IMR-90 (cell line): Measurements from ENCODE around the gene NFYB. TPM values are rescaled to one million over a fixed set of nuclear protein-coding genes. Genes with fewer than 3 reads are reported as not detected.

ENCODE experiments used
- ATAC-seq: fragments of 200-7000 bp; cut with Tn5 transposase; 2 replicates; pipeline ENCODE4 v1.9.1; 2020; ENCODE audit warnings: low read depth, mild to moderate bottlenecking, moderate library complexity
- BruUV-seq: library from RNA; stranded (reverse); fragments of 400-500 nt; replicated peaks from 2 replicates; lab custom pipeline; 2021; lab: Mats Ljungman, UMichigan
- CTCF ChIA-PET: fragments of 300-600 bp; formaldehyde crosslinking; extraction: SDS; loops from one replicate; lab custom pipeline; 2021; ENCODE audit warnings: antibody characterized with exemption; lab: Yijun Ruan, JAX
- POLR2A ChIA-PET: fragments of 300-600 bp; sonication (Branson Sonifier 250); formaldehyde crosslinking; loops from one replicate; lab custom pipeline; 2022; ENCODE audit warnings: antibody characterized with exemption; ENCODE audit not compliant: unreplicated experiment; lab: Charles Lee
- DNase-seq: peaks from one replicate; pipeline ENCODE4 v3.0.0; 2013
- H2AFZ ChIP-seq: replicated peaks from 2 replicates; pipeline ENCODE3; 2013; ENCODE audit warnings: low read length, mild to moderate bottlenecking; ENCODE audit not compliant: poor library complexity
- H2AK5ac ChIP-seq: 2 replicates; pipeline ENCODE4 v1.6.1; 2013; ENCODE audit warnings: low read depth, low read length, inconsistent platforms
- H2AK9ac ChIP-seq: replicated peaks from 2 replicates; pipeline ENCODE3; 2013; ENCODE audit warnings: mild to moderate bottlenecking, low read depth, low read length, moderate library complexity; ENCODE audit not compliant: poor library complexity
- H2BK120ac ChIP-seq: 2 replicates; pipeline ENCODE4 v1.6.1; 2013; ENCODE audit warnings: low read depth, low read length, inconsistent platforms
- H2BK15ac ChIP-seq: 3 replicates; pipeline ENCODE4 v1.6.1; 2013; ENCODE audit warnings: low read depth, low read length, inconsistent platforms
- H2BK20ac ChIP-seq: 2 replicates; pipeline ENCODE4 v1.6.1; 2013; ENCODE audit warnings: low read depth, mild to moderate bottlenecking, inconsistent platforms, low read length, moderate library complexity
- H2BK5ac ChIP-seq: 2 replicates; pipeline ENCODE4 v1.6.1; 2013; ENCODE audit warnings: mild to moderate bottlenecking, low read depth, low read length, inconsistent platforms; ENCODE audit not compliant: poor library complexity, severe bottlenecking
- H3K14ac ChIP-seq: replicated peaks from 2 replicates; pipeline ENCODE4 v1.6.1; 2013; ENCODE audit warnings: low read depth, low read length, inconsistent platforms
- H3K18ac ChIP-seq: 2 replicates; pipeline ENCODE4 v1.6.1; 2013; ENCODE audit warnings: low read depth, low read length, control low read depth
- H3K23ac ChIP-seq: 2 replicates; pipeline ENCODE4 v1.6.1; 2013; ENCODE audit warnings: low read depth, low read length, inconsistent platforms
- H3K27ac ChIP-seq: 2 replicates; pipeline ENCODE4 v1.5.1; 2013; ENCODE audit warnings: mild to moderate bottlenecking, control low read depth, low read length; ENCODE audit not compliant: insufficient read depth
- H3K27me3 ChIP-seq: 2 replicates; pipeline ENCODE4 v1.6.1; 2013; ENCODE audit warnings: low read length; ENCODE audit not compliant: control insufficient read depth, insufficient read depth
- H3K36me3 ChIP-seq: 2 replicates; pipeline ENCODE4 v1.6.1; 2013; ENCODE audit warnings: low read length, mixed read lengths; ENCODE audit not compliant: control insufficient read depth, insufficient read depth
- H3K4ac ChIP-seq: 2 replicates; pipeline ENCODE4 v1.6.1; 2013; ENCODE audit warnings: low read depth, low read length, inconsistent platforms
- H3K4me1 ChIP-seq: 2 replicates; pipeline ENCODE4 v1.6.1; 2013; ENCODE audit warnings: low read length, mixed read lengths; ENCODE audit not compliant: control insufficient read depth, insufficient read depth
- H3K4me2 ChIP-seq: 2 replicates; pipeline ENCODE4 v1.6.1; 2013; ENCODE audit warnings: low read depth, mild to moderate bottlenecking, control low read depth, low read length, moderate library complexity
- H3K4me3 ChIP-seq: 2 replicates; pipeline ENCODE4 v1.5.1; 2013; ENCODE audit warnings: low read depth, mild to moderate bottlenecking, control low read depth, low read length, moderate library complexity; ENCODE audit not compliant: insufficient read depth
- H3K56ac ChIP-seq: 2 replicates; pipeline ENCODE4 v1.6.1; 2013; ENCODE audit warnings: low read length, inconsistent platforms; ENCODE audit not compliant: insufficient read depth; ENCODE audit errors: extremely low read depth
- H3K79me1 ChIP-seq, 2 experiments: 2 replicates each; pipeline ENCODE4 v1.6.1; 2013; ENCODE audit warnings: low read length in 2 of 2, inconsistent platforms in 1 of 2, low read depth in 1 of 2
- H3K9ac ChIP-seq: 2 replicates; pipeline ENCODE4 v1.6.1; 2013; ENCODE audit warnings: low read depth, low read length, control low read depth
- H3K9me1 ChIP-seq: 2 replicates; pipeline ENCODE4 v1.6.1; 2013; ENCODE audit warnings: low read length, inconsistent platforms; ENCODE audit not compliant: insufficient read depth
- H3K9me3 ChIP-seq: 2 replicates; pipeline ENCODE4 v1.6.1; 2013; ENCODE audit warnings: low read length; ENCODE audit not compliant: control insufficient read depth, insufficient read depth
- H4K20me1 ChIP-seq: 2 replicates; pipeline ENCODE4 v1.6.1; 2013; ENCODE audit warnings: low read length, inconsistent platforms; ENCODE audit not compliant: insufficient read depth
- H4K5ac ChIP-seq: 2 replicates; pipeline ENCODE4 v1.6.1; 2013; ENCODE audit warnings: mild to moderate bottlenecking, low read depth, low read length, control low read depth
- H4K8ac ChIP-seq, 2 experiments: 2 replicates each; pipeline ENCODE4 v1.6.1; 2013; ENCODE audit warnings: low read depth in 2 of 2, low read length in 2 of 2, control low read depth in 1 of 2, inconsistent platforms in 1 of 2
- H4K91ac ChIP-seq: 2 replicates; pipeline ENCODE4 v1.6.1; 2013; ENCODE audit warnings: low read depth, low read length, inconsistent platforms; ENCODE audit not compliant: insufficient read depth
- CEBPB ChIP-seq: IDR thresholded peaks from 2 replicates; pipeline ENCODE4 v1.6.1; 2012; ENCODE audit warnings: low read depth, low read length, improper control_type of control experiment
- CHD1 ChIP-seq: IDR thresholded peaks from 2 replicates; pipeline ENCODE4 v1.6.1; 2012; ENCODE audit warnings: low read depth, low read length, improper control_type of control experiment
- MXI1 ChIP-seq: IDR thresholded peaks from 2 replicates; pipeline ENCODE4 v1.6.1; 2012; ENCODE audit warnings: low read depth, mild to moderate bottlenecking, low read length, moderate library complexity, borderline replicate concordance
- RFX5 ChIP-seq: IDR thresholded peaks from 2 replicates; pipeline ENCODE4 v1.8.0; 2012; ENCODE audit warnings: low read depth, mild to moderate bottlenecking, low read length, moderate library complexity
- WGBS, 2 experiments: methylation state at CpG; one replicate each; pipeline versions ENCODE4 v1.1.5 to v1.1.7; 2013; ENCODE audit warnings: missing lambda C conversion rate in 2 of 2; ENCODE audit not compliant: insufficient read length in 1 of 2; ENCODE audit errors: extremely low coverage in 2 of 2; 5-methylcytosine and 5-hydroxymethylcytosine counted together
- dilution Hi-C: fragments of 300-500 bp; cut with HindIII; formaldehyde crosslinking; loops from one replicate; pipeline ENCODE4 v1.14.3; 2018; ENCODE audit warnings: low sequenced_read_pairs; ENCODE audit not compliant: unreplicated experiment
- in situ Hi-C: fragments of 300-500 bp; cut with MboI; formaldehyde crosslinking; loops from 3 replicates; pipeline ENCODE4 v1.14.3; 2019; ENCODE audit warnings: low sequenced_read_pairs, inconsistent platforms, mixed read lengths
- intact Hi-C: fragments of 100-400 bp; cut with micrococcal nuclease; formaldehyde crosslinking; loops from 2 replicates; pipeline ENCODE4 v1.10.0; 2022
- polyA plus RNA-seq, 3 experiments: library from polyadenylated mRNA; depleted of rRNA; stranded (reverse); fragments of >200 nt; gene quantifications; 2 replicates each; pipeline ENCODE4 v1.2.3, GENCODE V29; 2012; ENCODE audit warnings: low replicate concordance in 1 of 3
- total RNA-seq: library from RNA; depleted of rRNA; stranded (reverse); fragments of >200 nt; gene quantifications from 2 replicates; pipeline ENCODE4 v1.2.3, GENCODE V29; 2012

NFYB gene
- total and polyA plus RNA-seq, 2 of the 4 experiments (the other 2 are of a cell fraction), result 22.2 to 28.4 TPM

- Histone ChIP-seq H3K4ac (peak overlapping the region; percentile 95), H3K4me2 (peak overlapping the region; percentile 97), H3K36me3 (peaks cover 10% of the 10 kb centered on the region), H2BK15ac (peak overlapping the region; percentile 69; the same call in 1 of the 3 replicates), H4K91ac (peak overlapping the region; percentile 86), H2BK120ac (peak overlapping the region; percentile 86), H3K56ac (peak overlapping the region; percentile 89), H3K9me3 (no peaks in the 10 kb centered on the region), H3K23ac (peak overlapping the region; percentile 99), H4K5ac (peak overlapping the region; percentile 50), H2AFZ (peak overlapping the region; percentile 90), H3K18ac (peak overlapping the region; percentile 87), H2BK20ac (peak overlapping the region; percentile 39; the same call in 1 of the 2 replicates), H2BK5ac (peak overlapping the region; percentile 94), H4K20me1 (peaks cover 5% of the 10 kb centered on the region; the same call in 1 of the 2 replicates), H3K4me3 (peak overlapping the region; percentile 76), H3K9ac (peak overlapping the region; percentile 97), H3K27ac (peak overlapping the region; percentile 95), H3K4me1 (peaks cover 21% of the 10 kb centered on the region), H3K14ac (peak overlapping the region; percentile 98), H2AK5ac (peak overlapping the region; percentile 95), H2AK9ac (peak overlapping the region; percentile 97), H4K8ac (peak overlapping the region; percentile 6 to 92; a peak in 2 of 4 replicates), H3K27me3 (no peaks in the 10 kb centered on the region), H3K79me1 (peaks cover 16 to 51% of the 10 kb centered on the region in 2 experiments), H3K9me1 (peaks cover 23% of the 10 kb centered on the region)
- intact Hi-C loops (loop anchor here (5.0 kb wide), 1 partner anchor 150 kb away; no protein-coding TSS in a partner anchor), dilution Hi-C loops (no loop called here), in situ Hi-C loops (no loop called here)
- ChIA-PET POLR2A (interaction anchor here (0.6 to 0.9 kb wide), 2 partner anchors 12 to 211 kb away, joined by 4 to 7 read pairs; no protein-coding TSS in a partner anchor), CTCF (interaction anchor here (1.0 kb wide), 1 partner anchor 73 kb away, joined by 3 read pairs; no protein-coding TSS in a partner anchor)
- ATAC-seq, result peak; percentile 5
- no peak for TF ChIP-seq RFX5
- TF ChIP-seq MXI1, result peak; percentile 49; the same call in 1 of the 2 replicates
- TF ChIP-seq CEBPB, result no peak
- 0 out of 2 replicates have a peak, but pooled peaks have one; percentile 47 for TF ChIP-seq CHD1
- BruUV-seq, result no TSS peak
- peak; percentile 62 for DNase-seq
- WGBS, 2 experiments, result 0% methylated on average over 39 of the region's 78 CpGs; no CpG with 5 or more reads in 1 of the 2 experiments
These were observed 759 bp downstream of the NFYB start for GRCh38 chr12:104137001-104137901.
